Stimulated activated naive CD4-positive, alpha-beta T cell treated with Interleukin-2 at 50 U/mL for 16 hours (primary cell): ENCODE data around the gene VPS35L.

Source experiments
- DNase-seq: peaks from one replicate; lab custom pipeline; 2025; lab: John Stamatoyannopoulos, UW

Gene VPS35L

DNA sequence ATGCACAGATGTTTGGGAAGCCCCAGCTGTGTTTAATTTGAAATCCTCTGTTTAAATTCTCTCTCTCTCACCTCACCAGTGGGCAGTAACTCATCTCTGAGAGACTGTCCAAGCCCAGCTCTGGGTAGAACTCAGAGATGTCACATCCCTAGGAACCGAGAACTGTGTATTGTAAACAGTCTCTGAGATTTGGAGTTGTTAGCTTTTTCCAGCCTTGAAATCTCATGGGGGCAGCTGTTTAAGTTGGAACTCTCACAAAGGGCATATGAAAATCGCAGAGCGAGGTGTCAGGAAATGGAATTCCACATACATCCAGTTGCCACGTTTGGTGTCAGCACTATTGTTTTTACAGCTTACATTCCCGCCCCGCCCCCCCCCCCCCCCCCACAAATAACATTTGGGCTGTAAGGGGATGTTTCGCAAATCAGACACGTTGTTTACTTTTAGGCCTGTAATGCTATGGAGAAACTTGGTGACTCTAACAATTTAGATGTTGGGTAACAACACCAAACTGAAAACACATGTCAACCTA lies 34.3 kb downstream of the VPS35L start:
- DNase-seq = no peak

DNA sequence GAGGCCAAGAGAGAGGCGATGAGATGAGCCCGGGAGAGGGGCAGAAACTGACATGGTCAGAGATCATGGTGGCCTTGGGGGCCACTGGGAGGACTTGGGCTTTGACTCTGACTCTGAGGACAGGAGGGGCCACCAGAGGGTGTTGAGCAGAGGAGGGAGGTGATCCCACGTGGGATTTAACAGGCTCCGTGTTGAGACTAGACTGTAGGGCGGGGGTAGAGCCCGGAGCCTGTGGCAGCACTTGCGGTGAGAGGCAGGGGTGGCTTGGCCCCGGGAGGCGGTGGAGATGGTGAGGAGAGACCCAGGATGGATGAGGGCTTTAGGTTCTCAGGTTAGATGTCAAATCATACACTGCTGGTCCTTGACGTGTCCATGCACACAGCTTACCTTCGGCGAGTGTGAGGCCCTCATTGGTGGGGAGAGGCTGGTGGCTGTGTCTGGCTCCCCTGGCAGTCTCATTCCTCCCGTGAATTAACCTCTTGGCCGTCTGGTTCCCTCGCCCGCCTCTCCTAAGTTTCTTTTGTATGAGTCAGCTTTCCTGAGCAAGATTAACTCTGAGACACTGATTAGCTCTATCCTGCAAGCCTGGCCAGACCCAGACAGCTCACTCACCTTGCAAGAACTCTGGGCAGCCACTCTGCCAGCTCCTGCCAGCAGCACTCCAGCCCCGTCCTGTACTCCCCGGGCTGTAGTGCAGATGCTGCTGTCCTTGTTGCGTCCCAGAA lies 39.7 kb downstream of the VPS35L start:
- no peak for DNase-seq

DNA sequence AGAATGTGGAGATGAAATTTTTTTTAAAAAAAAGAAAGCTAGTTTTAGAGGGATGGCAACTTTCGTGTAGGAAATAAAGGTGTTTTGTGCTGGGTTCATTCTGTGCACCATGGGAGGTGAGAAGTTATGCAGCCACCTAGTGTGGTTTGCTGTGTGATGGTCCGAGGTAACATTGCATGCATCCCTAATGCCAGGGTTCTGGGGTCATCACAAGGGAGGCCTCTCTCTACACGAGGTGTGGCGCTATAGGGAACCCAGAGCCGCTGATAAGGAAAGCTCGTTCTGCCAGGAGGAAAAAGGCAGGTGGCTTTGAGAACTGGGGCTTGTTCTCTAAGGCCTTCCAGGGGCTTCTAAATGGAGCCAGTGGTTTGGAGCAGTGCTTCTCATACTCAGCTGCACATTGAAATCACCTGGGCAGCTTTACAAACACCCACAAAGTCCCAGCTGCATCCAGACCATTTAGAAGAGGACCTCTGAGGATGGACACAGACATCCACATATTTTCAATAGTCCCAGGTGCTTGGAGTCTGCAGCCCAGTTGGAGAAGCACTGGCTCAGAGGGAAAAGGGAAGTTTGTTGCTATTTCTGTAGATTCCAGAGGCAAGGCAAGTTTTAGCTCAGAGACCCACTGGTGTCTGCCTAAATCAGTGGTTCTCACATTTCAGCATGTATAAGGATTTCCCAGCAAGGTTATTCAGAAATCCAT lies 43.5 kb downstream of the VPS35L start:
- no peak for DNase-seq

DNA sequence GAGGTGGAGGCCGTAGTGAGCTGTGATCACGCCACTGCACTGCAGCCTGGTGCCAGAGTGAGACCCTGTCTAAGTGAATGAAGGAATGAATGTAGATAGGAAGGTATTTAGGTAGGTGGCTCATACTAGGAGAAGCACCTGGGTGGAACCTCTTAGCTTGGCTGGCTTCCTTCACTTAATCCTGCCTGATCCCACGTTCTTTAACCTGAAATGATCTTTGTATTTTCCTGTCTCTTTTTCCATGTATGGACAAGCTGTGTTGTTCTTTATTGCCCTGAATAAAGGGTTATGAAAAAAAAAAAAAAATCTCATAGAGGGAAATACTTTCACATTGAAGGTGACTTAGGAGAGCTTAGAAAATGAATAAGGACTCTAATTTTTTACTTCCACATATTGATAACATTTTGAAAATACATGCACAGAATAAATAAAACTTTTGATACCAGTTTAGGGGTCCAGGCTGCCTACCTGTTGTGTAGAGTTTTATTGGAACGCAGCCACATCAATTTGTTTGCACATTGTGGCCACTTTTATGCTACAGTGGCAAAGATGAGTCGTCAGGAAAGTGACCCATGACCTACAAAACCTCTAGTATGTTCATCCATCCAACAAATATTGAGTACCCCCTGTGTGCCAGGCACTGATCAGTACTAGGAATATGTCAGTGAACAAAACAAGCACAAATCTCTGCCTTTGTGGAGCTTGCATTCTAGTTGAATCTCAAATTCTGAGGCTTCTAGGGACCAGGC lies 44.6 kb downstream of the VPS35L start:
- no peak for DNase-seq

DNA sequence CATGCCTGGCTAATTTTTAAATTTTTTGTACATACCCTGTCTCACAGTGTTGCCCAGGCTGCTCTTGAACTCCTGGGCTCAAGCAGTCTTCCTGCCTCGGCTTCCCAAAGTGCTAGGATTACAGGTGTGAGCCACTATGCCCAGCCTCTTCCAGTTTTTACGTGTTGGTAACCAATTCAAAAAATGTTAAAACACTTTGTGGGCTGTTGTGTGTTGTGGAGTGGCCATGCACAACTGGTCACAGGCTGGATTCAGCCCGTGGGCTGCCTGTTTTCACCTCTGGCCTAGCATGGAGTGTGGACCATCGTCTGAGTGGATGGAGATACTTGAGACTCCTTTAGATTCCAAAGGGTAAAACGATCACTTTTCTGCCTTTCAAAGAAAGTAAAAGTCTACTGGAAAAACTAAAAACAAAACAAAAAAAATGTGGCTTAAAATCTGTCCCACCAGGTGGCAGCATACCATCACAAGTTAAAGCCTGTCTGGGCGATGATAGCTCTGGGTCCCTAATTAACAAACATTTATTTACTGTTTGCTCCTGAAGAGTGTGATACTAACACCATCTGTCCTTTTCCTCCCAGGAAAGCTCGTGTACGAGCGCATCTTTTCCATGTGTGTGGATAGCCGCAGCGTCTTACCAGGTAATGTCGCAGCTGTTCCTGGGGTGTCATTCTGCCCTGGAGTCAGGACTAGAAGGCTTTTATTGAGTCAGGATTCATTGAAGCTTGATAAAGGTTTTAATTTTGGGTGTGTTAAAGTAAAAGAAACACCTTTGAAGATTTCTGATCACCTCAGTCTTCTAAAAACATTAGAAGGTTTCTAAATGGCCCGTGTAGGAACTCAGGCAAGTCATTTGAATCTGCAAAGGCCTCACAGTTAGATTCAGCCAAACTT lies 45.8 kb downstream of the VPS35L start:
- no peak for DNase-seq

DNA sequence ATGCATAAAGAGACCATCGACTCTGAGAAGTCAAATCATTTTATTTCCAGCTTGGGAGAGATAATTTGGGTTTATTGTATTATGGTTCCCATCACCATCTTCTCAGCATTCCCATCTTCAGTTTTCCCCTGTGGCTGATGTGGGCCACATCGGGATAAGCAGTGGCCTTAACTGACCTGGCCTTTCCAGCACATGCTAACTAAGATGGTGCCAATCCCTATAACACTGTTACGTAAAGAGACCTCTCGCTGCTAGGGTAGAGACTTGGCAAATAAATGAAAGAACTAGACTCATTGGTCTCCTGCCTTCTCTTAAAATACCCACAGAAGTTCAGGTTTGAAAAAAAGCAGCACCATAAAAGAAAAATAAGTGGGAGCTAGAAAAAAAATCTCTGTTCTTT lies 49.4 kb downstream of the VPS35L start:
- DNase-seq = no peak

DNA sequence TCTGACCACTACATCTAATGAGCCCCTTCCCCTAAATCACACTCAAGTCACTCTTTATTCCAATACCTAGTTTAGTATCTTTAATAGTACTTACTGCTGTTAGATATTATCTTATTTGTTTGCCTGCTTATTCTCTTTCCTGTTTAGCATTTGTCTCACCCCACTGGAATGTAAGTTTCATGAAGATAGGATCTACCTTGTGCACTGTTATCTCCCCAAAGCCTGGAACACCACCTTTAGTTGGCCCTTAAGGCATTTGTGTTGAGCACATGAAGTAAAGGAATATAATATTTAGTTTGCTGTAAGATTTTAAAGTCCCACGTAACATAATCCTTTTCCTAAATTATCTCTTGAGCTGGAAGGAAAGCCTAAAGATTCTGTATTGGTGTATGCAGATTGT lies 50.2 kb downstream of the VPS35L start:
- DNase-seq = no peak

DNA sequence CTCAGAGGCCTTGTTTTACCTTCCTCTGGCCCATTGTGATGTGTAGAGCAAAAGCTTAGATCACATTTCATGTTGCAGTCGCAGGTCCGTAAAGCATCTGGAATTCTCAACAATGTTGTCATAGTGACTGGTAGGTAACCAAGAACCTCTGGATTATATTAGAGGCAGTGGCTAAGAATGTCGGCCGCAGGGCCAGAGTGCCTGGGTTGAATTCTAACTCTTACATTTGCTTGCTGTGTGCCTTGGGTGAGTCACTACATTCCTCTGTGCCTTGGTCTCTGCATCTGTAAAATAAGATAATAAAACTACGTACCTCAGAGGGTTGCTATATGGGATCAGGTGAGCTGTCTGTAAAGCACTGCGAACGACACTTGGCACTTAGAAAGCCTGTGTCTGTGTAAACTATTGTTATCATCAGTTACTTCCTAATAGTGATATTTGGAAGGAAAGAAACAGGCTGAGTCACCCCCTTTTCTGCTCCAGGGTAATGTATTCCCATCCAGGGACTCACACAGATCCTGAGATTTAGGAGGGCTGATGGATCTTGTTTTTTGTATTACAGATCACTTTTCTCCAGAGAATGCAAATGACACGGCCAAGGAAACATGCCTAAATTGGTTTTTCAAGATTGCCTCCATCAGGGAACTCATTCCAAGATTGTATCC lies 52.2 kb downstream of the VPS35L start:
- DNase-seq = no peak

DNA sequence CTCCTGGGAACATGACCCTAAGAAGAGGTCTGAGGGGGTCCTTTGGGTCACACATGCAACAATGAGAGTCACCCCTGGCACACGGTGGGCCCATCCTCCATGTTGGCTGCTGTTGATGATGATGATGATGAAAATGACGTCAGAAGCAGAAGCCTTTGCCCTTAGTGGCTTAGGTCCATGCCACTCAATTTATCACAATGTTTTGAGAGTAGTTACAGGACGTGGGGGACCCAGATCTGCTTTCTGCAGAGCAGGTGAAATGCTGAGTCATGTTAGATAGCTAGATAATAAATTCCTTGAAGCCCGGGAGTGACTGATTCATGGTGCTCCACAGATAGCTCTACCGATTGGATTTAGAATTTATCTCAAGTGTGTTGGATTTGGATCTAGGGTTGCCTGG lies 53.9 kb downstream of the VPS35L start:
- DNase-seq = no peak

DNA sequence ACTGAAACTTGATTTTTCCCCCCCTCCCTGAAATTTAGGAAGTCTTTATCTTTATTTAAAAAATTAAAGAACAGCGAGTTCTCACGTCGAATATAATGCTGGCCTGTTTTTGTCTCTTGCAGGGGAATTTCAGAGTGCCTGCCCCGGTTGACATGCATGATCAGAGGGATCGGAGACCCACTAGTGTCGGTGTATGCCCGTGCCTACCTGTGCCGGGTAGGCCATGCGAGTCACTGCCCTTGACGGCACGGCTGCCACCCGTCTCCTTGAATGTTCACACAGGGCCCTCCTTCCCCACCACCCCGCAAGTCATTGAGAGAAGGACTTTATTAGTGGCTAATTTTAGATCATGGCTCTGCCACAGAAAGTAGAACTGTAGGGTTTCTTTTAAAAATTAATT lies 54.7 kb downstream of the VPS35L start:
- DNase-seq = no peak

DNA sequence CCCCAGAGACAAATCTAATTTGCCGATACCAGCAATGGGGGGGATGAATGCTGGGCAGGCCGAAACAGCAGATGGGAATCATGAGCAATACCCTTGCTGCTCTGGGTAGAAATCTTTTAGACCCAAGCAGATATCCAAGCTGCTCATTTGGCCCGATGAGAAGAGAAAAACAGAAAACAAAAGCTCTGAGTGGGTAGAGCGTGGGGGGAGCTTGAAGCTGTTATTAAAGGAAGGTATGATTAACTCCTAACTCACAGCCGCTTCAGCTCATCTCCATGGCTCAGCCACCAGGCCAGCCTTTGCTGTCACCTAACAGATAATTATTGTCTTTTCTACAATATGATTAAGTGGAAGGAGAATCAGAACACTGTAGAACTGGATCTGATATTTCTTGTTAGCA lies 58.3 kb downstream of the VPS35L start:
- DNase-seq = no peak

DNA sequence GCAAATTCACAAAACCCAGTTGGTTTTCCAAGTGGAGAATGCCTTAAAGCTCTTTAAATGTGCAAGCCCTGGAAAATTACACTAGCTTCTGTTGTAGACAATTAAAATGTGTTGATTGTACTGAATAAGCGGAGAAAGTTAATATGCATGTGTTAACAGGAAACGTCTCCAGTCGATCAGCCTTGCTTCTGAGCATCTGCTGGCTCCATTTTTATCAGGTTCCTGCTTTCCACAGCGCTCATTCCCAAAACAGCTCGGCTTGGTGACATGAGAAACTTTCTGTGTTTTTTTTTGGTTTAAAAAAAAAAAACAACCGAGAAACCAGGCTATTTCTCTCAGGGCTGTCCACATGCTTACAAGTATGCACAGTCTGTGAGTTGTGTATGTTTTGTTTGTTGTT lies 60.7 kb downstream of the VPS35L start:
- no peak for DNase-seq

DNA sequence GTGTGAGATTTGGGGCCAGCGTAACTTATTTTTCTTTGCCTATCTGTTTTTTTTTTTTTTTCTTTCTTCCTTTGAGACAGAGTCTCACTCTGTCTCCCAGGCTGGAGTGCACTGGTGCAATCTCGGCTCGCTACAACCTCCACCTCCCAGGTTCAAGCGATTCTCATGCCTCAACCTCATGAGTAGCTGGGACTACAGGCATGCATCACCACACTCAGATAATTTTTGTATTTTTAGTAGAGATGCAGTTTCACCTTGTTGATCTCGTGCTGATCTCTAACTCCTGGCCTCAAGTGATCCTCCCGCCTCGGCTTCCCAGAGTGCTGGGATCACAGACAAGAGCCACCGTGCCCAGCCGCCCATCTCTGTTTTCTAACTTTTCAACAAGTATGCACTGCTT lies 63.4 kb downstream of the VPS35L start:
- DNase-seq = no peak

DNA sequence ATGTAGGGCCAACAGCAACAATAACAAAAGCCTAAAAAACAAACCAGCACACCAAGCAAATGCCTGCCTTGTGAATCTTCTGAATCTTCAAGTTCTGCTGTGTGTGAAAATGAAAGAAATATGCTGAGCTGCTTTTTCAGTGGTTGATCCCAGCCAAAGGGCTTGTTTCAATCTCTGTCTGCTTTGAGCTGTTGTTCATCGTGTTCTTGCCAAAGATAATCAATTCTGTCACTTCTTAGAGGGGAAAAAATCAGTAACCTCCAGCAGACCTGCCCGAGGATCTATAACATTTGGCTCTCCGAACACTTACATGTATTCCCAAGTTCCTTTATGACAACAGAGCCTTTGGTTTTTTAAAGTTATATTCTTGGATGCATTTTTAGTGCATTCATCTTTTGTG lies 65.9 kb downstream of the VPS35L start:
- no peak for DNase-seq

DNA sequence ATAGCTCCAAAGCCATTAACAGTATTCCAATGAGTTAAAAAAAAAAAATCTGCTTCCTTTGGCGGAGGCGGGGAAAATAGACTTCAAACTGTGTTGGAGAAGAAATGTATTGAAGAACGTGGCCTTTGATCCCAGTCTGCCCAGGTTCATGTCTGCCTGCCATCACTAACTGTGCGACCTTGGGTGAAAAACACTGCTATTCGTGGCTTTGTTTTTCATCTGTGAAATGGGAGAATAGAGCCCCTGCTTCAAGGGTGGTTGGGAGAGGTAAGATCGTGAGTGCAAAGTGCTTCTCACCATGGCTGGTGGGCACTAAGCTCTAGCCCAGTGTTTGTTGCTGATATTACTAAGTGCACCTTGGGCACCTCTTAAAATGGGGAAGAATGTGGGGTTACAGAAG lies 69.5 kb downstream of the VPS35L start:
- no peak for DNase-seq

DNA sequence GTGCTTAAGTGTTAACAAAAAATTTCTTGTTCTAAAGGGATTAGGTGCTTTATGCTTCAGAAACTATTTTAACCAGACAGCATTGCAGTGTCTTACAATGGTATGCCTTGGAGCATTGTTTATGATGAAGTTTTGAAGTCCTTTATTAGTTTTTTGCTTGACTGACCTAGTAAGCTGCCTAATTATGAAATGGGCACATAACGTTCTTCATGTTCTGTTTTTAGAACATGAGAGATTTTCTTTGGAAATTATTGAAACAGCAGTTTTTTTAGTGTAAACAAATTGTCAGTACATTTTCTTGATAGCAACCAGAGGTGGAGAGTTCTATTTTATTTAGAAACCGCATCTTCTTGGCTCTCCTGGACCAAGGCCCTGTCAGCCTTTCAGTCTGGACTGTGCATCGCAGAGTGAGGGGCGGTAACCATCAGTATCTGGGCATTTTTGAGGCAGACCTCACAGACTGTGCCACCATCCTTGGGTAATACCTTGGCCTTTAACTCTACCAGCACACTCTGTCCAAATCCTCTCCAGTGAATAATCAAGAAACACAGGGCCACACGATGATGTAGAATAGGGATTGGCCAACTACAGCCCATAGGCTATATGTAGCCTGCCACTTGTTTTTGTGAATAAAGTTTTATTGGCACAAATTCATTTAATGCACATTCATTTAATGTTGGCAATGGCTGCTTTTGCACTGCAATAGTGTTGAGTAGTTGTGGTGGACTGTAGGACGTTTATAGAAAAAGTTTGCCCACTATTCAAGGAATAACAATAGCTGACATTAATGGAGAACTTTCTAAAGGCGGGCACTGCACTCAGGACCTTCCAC lies 81.1 kb downstream of the VPS35L start:
- no peak for DNase-seq

DNA sequence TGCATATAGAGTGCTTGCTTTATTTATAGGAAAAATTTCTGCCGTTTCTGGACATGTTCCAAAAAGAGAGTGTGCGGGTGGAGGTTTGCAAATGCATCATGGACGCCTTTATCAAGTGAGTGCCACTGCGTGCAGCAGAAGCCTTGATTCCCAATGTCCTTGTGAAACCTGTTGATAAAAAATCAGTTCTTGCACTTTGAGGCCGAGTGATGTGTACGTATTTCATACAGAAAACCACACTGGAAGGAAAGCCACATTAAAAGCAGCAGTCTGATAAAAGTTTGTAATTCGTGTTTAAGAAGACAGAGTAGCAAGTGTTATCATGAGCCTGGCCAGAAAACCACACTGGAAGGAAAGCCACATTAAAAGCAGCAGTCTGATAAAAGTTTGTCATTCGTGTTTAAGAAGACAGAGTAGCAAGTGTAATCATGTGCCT lies 84.5 kb downstream of the VPS35L start:
- no peak for DNase-seq

DNA sequence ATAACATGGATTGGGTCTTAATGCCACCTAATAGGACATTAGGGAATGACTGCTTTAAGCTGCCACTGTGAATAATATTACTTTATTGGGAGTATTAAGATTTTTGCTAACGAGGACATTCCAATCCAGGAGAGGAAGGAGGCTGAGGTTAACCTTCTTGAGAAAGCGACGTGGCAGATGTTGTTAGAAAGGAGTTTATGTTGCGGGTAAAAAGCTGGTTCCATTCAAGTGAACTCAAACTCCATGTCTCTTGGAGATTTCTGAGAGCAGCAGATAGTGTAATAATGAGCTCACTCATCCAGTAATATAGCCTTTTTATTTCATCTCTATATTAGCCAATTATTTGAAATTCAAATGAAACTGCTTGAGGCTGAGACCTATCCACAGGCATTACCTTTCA lies 87.0 kb downstream of the VPS35L start:
- no peak for DNase-seq

DNA sequence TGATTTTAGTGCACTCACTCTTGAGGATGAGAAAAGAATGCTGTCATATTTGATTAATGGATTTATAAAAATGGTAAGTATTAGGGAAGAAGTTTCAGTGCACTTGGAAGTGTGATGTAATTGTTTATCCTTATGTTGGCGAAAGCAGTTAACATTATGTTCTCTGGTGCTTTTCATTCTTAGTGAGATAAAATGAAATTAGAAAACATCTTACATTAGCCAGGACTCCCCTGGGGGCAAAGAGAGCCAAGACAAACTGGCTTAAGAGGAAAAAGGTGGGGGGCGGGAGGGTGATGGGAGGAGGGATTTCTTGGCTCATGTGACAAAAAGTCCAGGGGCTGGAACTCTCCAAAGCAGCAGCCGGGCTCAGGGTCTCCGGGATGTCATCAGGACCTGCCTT lies 89.4 kb downstream of the VPS35L start:
- DNase-seq = no peak

DNA sequence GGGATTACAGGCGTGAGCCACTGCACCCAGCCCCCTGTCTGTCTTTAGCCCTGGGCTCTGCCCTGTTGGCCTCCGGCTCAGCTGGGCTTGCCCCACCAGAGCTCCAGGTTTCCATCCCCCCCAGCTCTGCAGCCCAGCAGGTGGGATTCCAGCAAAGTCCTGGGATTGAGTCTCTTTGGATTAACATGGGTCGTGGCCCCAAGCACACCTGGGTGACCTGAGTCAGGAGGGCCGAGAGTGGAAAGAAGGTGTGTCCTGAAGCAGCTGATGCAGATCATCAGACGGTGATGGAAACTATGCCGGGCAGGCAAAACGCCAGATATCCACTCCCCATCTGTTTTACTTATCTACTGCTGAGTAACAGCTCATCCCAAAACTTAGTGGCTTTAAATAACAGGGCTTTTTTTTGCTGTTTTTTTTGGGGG lies 90.1 kb downstream of the VPS35L start:
- DNase-seq = no peak
